ENCODE data around the gene PRSS50.

DNA sequence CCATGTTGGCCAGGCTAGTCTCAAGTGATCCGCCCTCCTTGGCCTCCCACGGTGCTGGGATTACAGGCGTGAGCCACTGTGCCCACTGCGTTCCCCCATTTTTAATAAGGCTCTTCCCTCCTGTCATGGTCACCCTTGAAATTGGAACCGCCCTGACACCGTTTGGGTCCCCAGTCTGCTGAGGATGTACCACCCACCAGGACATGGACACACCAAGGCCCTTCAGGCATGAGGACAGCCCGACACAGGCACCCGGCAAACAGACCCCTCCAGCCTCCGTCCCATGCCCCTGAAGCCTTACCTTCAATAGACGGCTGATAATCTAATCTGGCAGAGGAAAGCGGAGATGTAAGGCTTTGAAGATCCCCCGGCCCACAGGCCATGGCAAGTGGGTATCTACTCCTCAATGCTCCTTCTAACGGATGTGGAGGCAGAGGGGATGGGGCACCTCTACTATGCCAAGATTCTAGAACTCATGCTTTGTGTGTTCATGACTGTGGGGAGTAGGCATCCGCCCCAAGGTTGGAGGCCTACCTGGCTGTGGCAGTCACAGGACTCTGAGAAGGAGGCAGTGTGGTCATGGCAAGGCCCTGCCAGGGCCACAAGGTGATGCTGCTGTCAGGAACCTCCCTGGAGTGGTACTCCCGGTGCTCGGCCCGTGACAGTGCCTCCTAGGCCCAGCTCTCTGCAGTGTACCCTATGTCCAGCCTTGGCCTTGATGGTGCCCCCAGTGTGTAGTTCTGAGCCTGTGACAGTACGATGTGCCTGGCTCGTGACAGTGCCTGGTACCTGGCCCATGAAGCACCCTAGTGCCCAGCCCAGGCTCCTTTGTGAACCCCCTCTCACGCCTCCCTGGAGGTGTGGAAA lies 18.6 kb upstream of the PRSS50 start:
- TF ChIP-seq EZH2 (IDR thresholded peaks at IDR 0.05; ENCODE audit: borderline replicate concordance, low read depth, low read length, severe bottlenecking) (no peak), POLR2AphosphoS5 (IDR thresholded peaks at IDR 0.05; ENCODE audit: insufficient read depth, low read depth, low read length) (no peak)
- TF ChIP-seq, protein P1, sequence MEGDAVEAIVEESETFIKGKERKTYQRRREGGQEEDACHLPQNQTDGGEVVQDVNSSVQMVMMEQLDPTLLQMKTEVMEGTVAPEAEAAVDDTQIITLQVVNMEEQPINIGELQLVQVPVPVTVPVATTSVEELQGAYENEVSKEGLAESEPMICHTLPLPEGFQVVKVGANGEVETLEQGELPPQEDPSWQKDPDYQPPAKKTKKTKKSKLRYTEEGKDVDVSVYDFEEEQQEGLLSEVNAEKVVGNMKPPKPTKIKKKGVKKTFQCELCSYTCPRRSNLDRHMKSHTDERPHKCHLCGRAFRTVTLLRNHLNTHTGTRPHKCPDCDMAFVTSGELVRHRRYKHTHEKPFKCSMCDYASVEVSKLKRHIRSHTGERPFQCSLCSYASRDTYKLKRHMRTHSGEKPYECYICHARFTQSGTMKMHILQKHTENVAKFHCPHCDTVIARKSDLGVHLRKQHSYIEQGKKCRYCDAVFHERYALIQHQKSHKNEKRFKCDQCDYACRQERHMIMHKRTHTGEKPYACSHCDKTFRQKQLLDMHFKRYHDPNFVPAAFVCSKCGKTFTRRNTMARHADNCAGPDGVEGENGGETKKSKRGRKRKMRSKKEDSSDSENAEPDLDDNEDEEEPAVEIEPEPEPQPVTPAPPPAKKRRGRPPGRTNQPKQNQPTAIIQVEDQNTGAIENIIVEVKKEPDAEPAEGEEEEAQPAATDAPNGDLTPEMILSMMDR (IDR thresholded peaks at IDR 0.05; ENCODE audit: extremely low read depth in 1 of 2, insufficient read depth in 1 of 2, low read depth in 1 of 2, low read length in 2 of 2) = no peak

Measured in endothelial cell of umbilical vein (primary cell).